ENCODE data around the gene CAND2. TPM values are rescaled to one million over a fixed set of nuclear protein-coding genes. Genes with fewer than 3 reads are reported as not detected.
A peak's percentile ranks its signal among the peaks of the same experiment; 100 is the strongest.

The CAND2 gene
- total and polyA plus RNA-seq, 9 of the 15 experiments (the other 6 are each of a cell fraction or from before 2014, with no cell fraction given) = 0.91 to 14.9 (median 4.3) TPM

GRCh38 chr3:12839156-12839946 lies 42.9 kb downstream of the CAND2 start (continued):
- TF ChIP-seq FOXK1 (CRISPR knock-in tag; IDR thresholded peaks at IDR 0.05; ENCODE audit: borderline replicate concordance) (0 out of 2 replicates have a peak, but pooled peaks have one; percentile 19), RBM17 (IDR thresholded peaks at IDR 0.05; ENCODE audit: borderline replicate concordance, low read depth, low read length) (no peak), ZNF518B (CRISPR knock-in tag; IDR thresholded peaks at IDR 0.05) (no peak), ZNF239 (CRISPR knock-in tag; IDR thresholded peaks at IDR 0.05) (no peak), FOXK2 (conservative IDR thresholded peaks at IDR 0.05 in 1 of 2, IDR thresholded peaks at IDR 0.05 in 1 of 2; ENCODE audit: low read depth in 2 of 2) (no peak), MNT (conservative IDR thresholded peaks at IDR 0.05) (0 out of 4 replicates have a peak, but pooled peaks of 1 of the 2 experiments have one; percentile 40), ID3 (CRISPR knock-in tag; IDR thresholded peaks at IDR 0.05) (no peak), ID3 (tag; IDR thresholded peaks at IDR 0.05) (no peak), E2F1 (CRISPR knock-in tag; IDR thresholded peaks at IDR 0.05) (0 out of 2 replicates have a peak, but pooled peaks have one; percentile 19), ASH1L (IDR thresholded peaks at IDR 0.05; ENCODE audit: borderline replicate concordance, low read depth, partially characterized antibody) (no peak)

All from K562 (cell line).